CD4-positive, alpha-beta T cell treated with Interleukin-2 at 100 ng/mL for 4 hours (primary cell): ENCODE data around the gene VOPP1.

Experiments used
- DNase-seq: peaks from one replicate; pipeline ENCODE4 v3.0.0-alpha.2; 2020; ENCODE audit warnings: low spot score

Gene VOPP1

GRCh38 chr7:55468495-55468894, 103.8 kb downstream of the VOPP1 start:
- no peak for DNase-seq

GRCh38 chr7:55467047-55467593, 105.2 kb downstream of the VOPP1 start:
- DNase-seq: no peak

- no peak for DNase-seq
These were observed 106.6 kb downstream of the VOPP1 start for GRCh38 chr7:55465691-55466090.

- no peak for DNase-seq
These were observed 107.9 kb downstream of the VOPP1 start for GRCh38 chr7:55464422-55464821.

GRCh38 chr7:55463686-55464262, 108.5 kb downstream of the VOPP1 start:
- DNase-seq: no peak

GRCh38 chr7:55458351-55458750, 114.0 kb downstream of the VOPP1 start:
- DNase-seq: no peak

GRCh38 chr7:55457801-55458200, 114.5 kb downstream of the VOPP1 start:
- DNase-seq: no peak

- DNase-seq: no peak
These were observed 119.3 kb downstream of the VOPP1 start for GRCh38 chr7:55452971-55453370.

- DNase-seq: no peak
These were observed 122.2 kb downstream of the VOPP1 start for GRCh38 chr7:55449992-55450535.

GRCh38 chr7:55449205-55449991, 122.9 kb downstream of the VOPP1 start:
- no peak for DNase-seq

- no peak for DNase-seq
These were observed 123.8 kb downstream of the VOPP1 start for GRCh38 chr7:55448526-55448925.

GRCh38 chr7:55444786-55445185, 127.5 kb downstream of the VOPP1 start:
- no peak for DNase-seq

GRCh38 chr7:55441774-55442522, 130.4 kb downstream of the VOPP1 start:
- DNase-seq: no peak

GRCh38 chr7:55441002-55441401, 131.3 kb downstream of the VOPP1 start:
- no peak for DNase-seq

GRCh38 chr7:55440040-55440690, 132.1 kb downstream of the VOPP1 start:
- no peak for DNase-seq

- DNase-seq: no peak
These were observed 132.7 kb downstream of the VOPP1 start for GRCh38 chr7:55439627-55440026.

- no peak for DNase-seq
These were observed 133.4 kb downstream of the VOPP1 start for GRCh38 chr7:55438757-55439525.

- no peak for DNase-seq
These were observed 134.1 kb downstream of the VOPP1 start for GRCh38 chr7:55438085-55438756.

- no peak for DNase-seq
These were observed 134.9 kb downstream of the VOPP1 start for GRCh38 chr7:55437375-55437774.

GRCh38 chr7:55436457-55436856, 135.8 kb downstream of the VOPP1 start:
- DNase-seq: no peak

- DNase-seq: no peak
These were observed 136.8 kb downstream of the VOPP1 start for GRCh38 chr7:55435466-55435865.
